ENCODE results near the gene BRI3BP. TPM values are rescaled to one million over a fixed set of nuclear protein-coding genes. Genes with fewer than 3 reads are reported as not detected.
"Not testable (repeated sequence)": the region's sequence is repeated elsewhere in the genome, so short reads cannot be mapped to it uniquely, and the experiment has no call there.

Gene BRI3BP
- total RNA-seq, 1 donor from 2014 or later, result 14.5 TPM

GRCh38 chr12:125053821-125054220 lies 60.4 kb downstream of the BRI3BP start:
- POLR2A ChIA-PET, result no interaction called here

GRCh38 chr12:125055591-125055990 lies 62.1 kb downstream of the BRI3BP start:
- Mint-ChIP-seq H3K27me3 (peaks cover 4% of the 10 kb centered on the region), H3K9me3 (peaks cover 2% of the 10 kb centered on the region), H3K36me3 (ENCODE audit: low read depth) (no peaks in the 10 kb centered on the region), H3K27ac (no peak overlapping the region), H3K4me1 (no peaks in the 10 kb centered on the region), H3K4me3 (no peak overlapping the region)
- no peak for DNase-seq
- intact Hi-C loops (cut with micrococcal nuclease), result no loop called here
- TF ChIP-seq CTCF (IDR thresholded peaks at IDR 0.05), result no peak
- POLR2A ChIA-PET, result interaction anchor here (0.5 kb wide), 1 partner anchor 47 kb away, joined by 6 read pairs; no protein-coding TSS in a partner anchor
- no peak for ATAC-seq (ENCODE audit: low read depth)
- CTCF ChIA-PET, result no interaction called here

More at GRCh38 chr12:125053821-125054220, 60.4 kb downstream of the BRI3BP start:
- Mint-ChIP-seq H3K4me3 (no peak overlapping the region), H3K27me3 (peaks cover 3% of the 10 kb centered on the region), H3K36me3 (ENCODE audit: low read depth) (no peaks in the 10 kb centered on the region), H3K9me3 (no peaks in the 10 kb centered on the region), H3K27ac (no peak overlapping the region), H3K4me1 (peaks cover 9% of the 10 kb centered on the region)
- DNase-seq, result no peak
- no peak for ATAC-seq (ENCODE audit: low read depth)
- TF ChIP-seq CTCF (IDR thresholded peaks at IDR 0.05), result no peak
- intact Hi-C loops (cut with micrococcal nuclease), result no loop called here
- CTCF ChIA-PET, result no interaction called here

GRCh38 chr12:125056306-125056705 lies 62.9 kb downstream of the BRI3BP start:
- Mint-ChIP-seq H3K4me3 (no peak overlapping the region), H3K27me3 (peaks cover 4% of the 10 kb centered on the region), H3K36me3 (ENCODE audit: low read depth) (no peaks in the 10 kb centered on the region), H3K9me3 (peaks cover 2% of the 10 kb centered on the region), H3K4me1 (no peaks in the 10 kb centered on the region), H3K27ac (no peak overlapping the region)
- intact Hi-C loops (cut with micrococcal nuclease), result no loop called here
- CTCF ChIA-PET, result no interaction called here
- no peak for TF ChIP-seq CTCF (IDR thresholded peaks at IDR 0.05)
- POLR2A ChIA-PET, result no interaction called here
- ATAC-seq (ENCODE audit: low read depth), result no peak
- no peak for DNase-seq

GRCh38 chr12:125057708-125058107 lies 64.3 kb downstream of the BRI3BP start:
- no peak for DNase-seq
- TF ChIP-seq CTCF (IDR thresholded peaks at IDR 0.05), result no peak
- H3K9me3 Mint-ChIP-seq, result peaks cover 2% of the 10 kb centered on the region
- no peak overlapping the region for H3K4me3 Mint-ChIP-seq
- H3K27me3 Mint-ChIP-seq, result peaks cover 4% of the 10 kb centered on the region
- no peaks in the 10 kb centered on the region for H3K4me1 Mint-ChIP-seq
- POLR2A ChIA-PET, result no interaction called here
- intact Hi-C loops (cut with micrococcal nuclease), result no loop called here
- CTCF ChIA-PET, result no interaction called here
- no peaks in the 10 kb centered on the region for H3K36me3 Mint-ChIP-seq (ENCODE audit: low read depth)
- ATAC-seq (ENCODE audit: low read depth), result no peak
- H3K27ac Mint-ChIP-seq, result no peak overlapping the region

- POLR2A ChIA-PET, result interaction anchor here (0.7 kb wide), 2 partner anchors 52 to 273 kb away, joined by 3 to 4 read pairs; no protein-coding TSS in a partner anchor
- no peak for DNase-seq
- no peak for TF ChIP-seq CTCF (IDR thresholded peaks at IDR 0.05)
- Mint-ChIP-seq H3K9me3 (peaks cover 2% of the 10 kb centered on the region), H3K4me3 (no peak overlapping the region), H3K4me1 (peaks cover 10% of the 10 kb centered on the region), H3K27me3 (peaks cover 4% of the 10 kb centered on the region), H3K36me3 (ENCODE audit: low read depth) (no peaks in the 10 kb centered on the region), H3K27ac (no peak overlapping the region)
- ATAC-seq (ENCODE audit: low read depth), result no peak
- CTCF ChIA-PET, result no interaction called here
- intact Hi-C loops (cut with micrococcal nuclease), result no loop called here
Measured at GRCh38 chr12:125061229-125061628, 67.8 kb downstream of the BRI3BP start.

- not testable (repeated sequence) for H3K36me3 Mint-ChIP-seq (ENCODE audit: low read depth)
Measured at GRCh38 chr12:125063522-125063921, 70.1 kb downstream of the BRI3BP start.

More at GRCh38 chr12:125063522-125063921, 70.1 kb downstream of the BRI3BP start:
- intact Hi-C loops (cut with micrococcal nuclease); ATAC-seq (ENCODE audit: low read depth); H3K4me3 Mint-ChIP-seq; H3K27me3 Mint-ChIP-seq; H3K9me3 Mint-ChIP-seq; H3K27ac Mint-ChIP-seq; DNase-seq: not testable (repeated sequence)
- ChIA-PET POLR2A (interaction anchor here (3.8 kb wide), 1 partner anchor 14 kb away, joined by 20 read pairs; no protein-coding TSS in a partner anchor), CTCF (interaction anchor here (1.7 kb wide), 1 partner anchor 14 kb away, joined by 4 read pairs; no protein-coding TSS in a partner anchor)
- H3K4me1 Mint-ChIP-seq, result peaks cover 14% of the 10 kb centered on the region

All from activated B cell treated with CpG ODN at 0.5 μM for 24 hours (primary cell).